ENCODE data around the gene TRHDE. TPM values are rescaled to one million over a fixed set of nuclear protein-coding genes. Genes with fewer than 3 reads are reported as not detected.

TRHDE gene
- total RNA-seq, 2 donors from 2014 or later, result not detected

DNA sequence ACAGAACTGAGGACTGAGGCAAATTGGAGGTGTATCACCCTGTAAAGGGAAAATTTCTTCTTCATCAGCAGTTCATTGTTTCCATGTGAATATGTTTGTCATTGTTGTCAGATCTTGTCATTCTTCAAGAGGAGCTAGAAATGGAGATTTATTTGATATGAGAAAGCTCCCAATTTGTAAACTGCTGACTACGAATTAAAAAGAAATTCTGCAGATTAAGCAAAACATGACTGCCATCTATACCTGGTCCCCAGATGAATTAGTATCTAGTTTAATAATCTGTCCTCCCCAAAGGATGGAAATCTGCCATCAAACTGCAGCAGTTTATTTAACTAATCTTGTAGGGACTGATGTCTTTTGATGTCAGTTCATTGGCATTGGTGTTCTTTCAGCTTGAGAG, 162.8 kb downstream of the TRHDE start:
- DNase-seq, result no peak

GRCh38 chr12:72442217-72442616, 170.0 kb downstream of the TRHDE start:
- H3K36me3 Mint-ChIP-seq (ENCODE audit: insufficient read depth in 2 of 2), result peaks cover 0 to 2% of the 10 kb centered on the region in 2 donors

More for the DNA sequence above, 162.8 kb downstream of the TRHDE start:
- H3K27ac Mint-ChIP-seq, result no peak overlapping the region
- ATAC-seq (replicated peaks in 1 of 2), result no peak
- H3K36me3 Mint-ChIP-seq (ENCODE audit: insufficient read depth in 2 of 2), result peaks cover 0 to 2% of the 10 kb centered on the region in 2 donors
- H3K27me3 Mint-ChIP-seq (ENCODE audit: low read depth), result no peaks in the 10 kb centered on the region
- H3K9me3 Mint-ChIP-seq, result peaks cover 3 to 5% of the 10 kb centered on the region in 2 donors
- H3K4me3 Mint-ChIP-seq, result no peak overlapping the region
- H3K4me1 Mint-ChIP-seq (ENCODE audit: low read depth), result no peaks in the 10 kb centered on the region

DNA sequence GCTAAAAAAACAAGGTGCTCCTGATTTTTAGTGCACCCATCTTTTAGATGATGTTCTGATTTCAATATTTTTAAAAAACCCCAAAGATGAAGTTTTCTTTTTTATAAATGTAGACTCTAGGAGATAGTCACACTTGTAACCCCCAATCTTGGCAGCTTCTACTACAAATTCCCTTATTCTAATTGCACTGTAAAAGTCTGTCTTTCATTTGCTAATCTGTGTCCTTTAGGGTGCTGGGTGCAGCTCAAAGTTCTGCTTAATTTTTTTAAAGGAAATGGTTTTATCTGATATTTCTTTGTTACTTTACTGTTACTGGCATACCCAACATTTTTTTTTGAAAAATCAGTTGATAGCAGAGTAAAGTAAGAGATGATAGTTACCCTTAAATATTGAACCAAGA, 172.0 kb downstream of the TRHDE start:
- Mint-ChIP-seq H3K27me3 (ENCODE audit: low read depth) (no peaks in the 10 kb centered on the region), H3K36me3 (ENCODE audit: insufficient read depth in 2 of 2) (peaks cover 0 to 2% of the 10 kb centered on the region in 2 donors), H3K4me3 (no peak overlapping the region), H3K4me1 (ENCODE audit: low read depth) (no peaks in the 10 kb centered on the region), H3K27ac (no peak overlapping the region), H3K9me3 (peaks cover 4 to 11% of the 10 kb centered on the region in 2 donors)
- no peak for ATAC-seq (replicated peaks in 1 of 2)
- DNase-seq, result no peak

More at GRCh38 chr12:72442217-72442616, 170.0 kb downstream of the TRHDE start:
- no peaks in the 10 kb centered on the region for H3K4me1 Mint-ChIP-seq (ENCODE audit: low read depth)
- no peak for ATAC-seq (replicated peaks in 1 of 2)
- no peak for DNase-seq
- H3K27me3 Mint-ChIP-seq (ENCODE audit: low read depth), result no peaks in the 10 kb centered on the region
- no peak overlapping the region for H3K4me3 Mint-ChIP-seq
- H3K9me3 Mint-ChIP-seq, result peaks cover 7 to 12% of the 10 kb centered on the region in 2 donors
- H3K27ac Mint-ChIP-seq, result no peak overlapping the region

- H3K27me3 Mint-ChIP-seq (ENCODE audit: low read depth), result no peaks in the 10 kb centered on the region
- H3K4me3 Mint-ChIP-seq, result no peak overlapping the region
- DNase-seq (no peak), ATAC-seq (replicated peaks in 1 of 2) (no peak)
- H3K4me1 Mint-ChIP-seq (ENCODE audit: low read depth), result no peaks in the 10 kb centered on the region
- peaks cover 0 to 1% of the 10 kb centered on the region in 2 donors for H3K36me3 Mint-ChIP-seq (ENCODE audit: insufficient read depth in 2 of 2)
- no peak overlapping the region for H3K27ac Mint-ChIP-seq
- peaks cover 3 to 10% of the 10 kb centered on the region in 2 donors for H3K9me3 Mint-ChIP-seq
Observed at GRCh38 chr12:72444566-72444965, 172.4 kb downstream of the TRHDE start.

GRCh38 chr12:72448089-72448488, 175.9 kb downstream of the TRHDE start:
- Mint-ChIP-seq H3K36me3 (ENCODE audit: insufficient read depth in 2 of 2) (no peaks in the 10 kb centered on the region), H3K4me3 (no peak overlapping the region), H3K27ac (no peak overlapping the region), H3K4me1 (ENCODE audit: low read depth) (no peaks in the 10 kb centered on the region), H3K27me3 (ENCODE audit: low read depth) (no peaks in the 10 kb centered on the region), H3K9me3 (peaks cover 3 to 6% of the 10 kb centered on the region in 2 donors)
- no peak for DNase-seq
- no peak for ATAC-seq (replicated peaks in 1 of 2)

- no peak for DNase-seq
- ATAC-seq (replicated peaks in 1 of 2), result no peak
- no peak overlapping the region for H3K4me3 Mint-ChIP-seq
- no peaks in the 10 kb centered on the region for H3K4me1 Mint-ChIP-seq (ENCODE audit: low read depth)
- peaks cover 3 to 6% of the 10 kb centered on the region in 2 donors for H3K9me3 Mint-ChIP-seq
- no peaks in the 10 kb centered on the region for H3K36me3 Mint-ChIP-seq (ENCODE audit: insufficient read depth in 2 of 2)
- no peaks in the 10 kb centered on the region for H3K27me3 Mint-ChIP-seq (ENCODE audit: low read depth)
- no peak overlapping the region for H3K27ac Mint-ChIP-seq
Observed at GRCh38 chr12:72448805-72449204, 176.6 kb downstream of the TRHDE start.

DNA sequence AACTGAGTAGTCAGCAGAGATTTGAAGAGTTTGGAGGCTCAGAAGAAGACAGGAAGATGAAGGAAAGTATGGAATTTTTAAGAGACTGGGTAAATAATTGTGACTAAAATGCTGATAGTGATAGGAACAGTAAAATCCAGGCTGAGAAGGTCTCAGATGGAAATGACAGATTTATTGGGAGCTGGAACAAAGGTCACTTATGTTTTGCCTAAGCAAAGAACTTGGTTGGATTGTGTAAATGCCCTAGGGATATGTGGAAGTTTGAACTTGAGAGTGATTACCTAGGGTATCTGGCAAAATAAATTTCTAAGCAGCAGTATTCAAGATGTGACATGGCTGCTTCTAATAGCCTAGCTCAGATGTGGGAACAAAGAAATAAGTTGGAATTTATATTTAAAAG, 180.9 kb downstream of the TRHDE start:
- no peaks in the 10 kb centered on the region for H3K36me3 Mint-ChIP-seq (ENCODE audit: insufficient read depth in 2 of 2)
- H3K9me3 Mint-ChIP-seq, result peaks cover 5 to 6% of the 10 kb centered on the region in 2 donors
- no peak for ATAC-seq (replicated peaks in 1 of 2)

DNA sequence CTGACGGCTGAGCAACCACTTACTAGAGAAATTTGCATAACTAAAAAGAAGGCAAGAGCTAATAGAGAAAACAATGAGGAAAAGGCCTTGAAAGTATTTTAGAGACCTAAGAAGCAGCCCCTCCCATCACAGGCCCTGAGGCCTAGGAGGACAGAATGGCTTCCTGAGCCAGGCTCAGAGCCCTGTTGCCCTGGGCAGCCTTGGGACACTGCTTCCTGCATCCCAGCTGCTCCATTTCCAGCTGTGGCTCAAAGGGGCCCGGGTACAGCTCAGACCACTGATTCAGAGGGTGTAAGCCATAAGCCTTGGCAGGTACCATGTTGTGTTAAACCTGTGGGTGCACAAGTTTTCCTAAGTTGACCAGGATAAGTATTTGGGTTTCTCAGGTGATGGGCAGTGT, 181.4 kb downstream of the TRHDE start:
- DNase-seq (no peak), ATAC-seq (replicated peaks in 1 of 2) (no peak)
- Mint-ChIP-seq H3K4me3 (no peak overlapping the region), H3K27ac (no peak overlapping the region), H3K9me3 (peaks cover 5 to 6% of the 10 kb centered on the region in 2 donors), H3K36me3 (ENCODE audit: insufficient read depth in 2 of 2) (no peaks in the 10 kb centered on the region), H3K27me3 (ENCODE audit: low read depth) (no peaks in the 10 kb centered on the region), H3K4me1 (ENCODE audit: low read depth) (no peaks in the 10 kb centered on the region)

More for the DNA sequence above, 180.9 kb downstream of the TRHDE start:
- DNase-seq, result no peak
- Mint-ChIP-seq H3K4me3 (no peak overlapping the region), H3K27me3 (ENCODE audit: low read depth) (no peaks in the 10 kb centered on the region), H3K27ac (no peak overlapping the region), H3K4me1 (ENCODE audit: low read depth) (no peaks in the 10 kb centered on the region)

DNA sequence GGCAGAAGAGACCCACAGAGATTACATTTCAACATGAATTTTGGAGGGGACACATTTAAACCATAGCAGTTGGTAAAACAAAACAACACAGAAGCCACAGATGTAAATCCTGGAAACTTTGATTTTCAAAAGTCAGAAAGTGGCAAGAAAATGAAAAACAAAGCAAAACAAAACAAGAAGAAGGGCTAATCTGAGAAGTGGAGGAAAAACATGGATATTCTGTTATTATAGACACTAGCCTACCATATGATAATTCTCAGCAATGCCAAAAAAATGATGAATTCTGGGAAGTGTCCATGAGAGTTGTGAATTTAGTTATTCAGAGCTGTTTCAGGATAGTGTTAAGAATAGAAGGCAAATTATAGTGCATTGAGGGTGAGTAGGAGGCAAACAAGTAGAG, 192.3 kb downstream of the TRHDE start:
- no peak for DNase-seq
- H3K27me3 Mint-ChIP-seq (ENCODE audit: low read depth), result no peaks in the 10 kb centered on the region

GRCh38 chr12:72465155-72465554, 193.0 kb downstream of the TRHDE start:
- Mint-ChIP-seq H3K4me3 (no peak overlapping the region), H3K27me3 (ENCODE audit: low read depth) (no peaks in the 10 kb centered on the region), H3K9me3 (peaks cover 2 to 5% of the 10 kb centered on the region in 2 donors), H3K4me1 (ENCODE audit: low read depth) (no peaks in the 10 kb centered on the region), H3K27ac (no peak overlapping the region), H3K36me3 (ENCODE audit: insufficient read depth in 2 of 2) (no peaks in the 10 kb centered on the region)
- DNase-seq, result no peak
- ATAC-seq (replicated peaks in 1 of 2), result no peak

More for the DNA sequence above, 192.3 kb downstream of the TRHDE start:
- ATAC-seq (replicated peaks in 1 of 2), result no peak
- H3K4me3 Mint-ChIP-seq, result no peak overlapping the region
- peaks cover 2 to 5% of the 10 kb centered on the region in 2 donors for H3K9me3 Mint-ChIP-seq
- H3K4me1 Mint-ChIP-seq (ENCODE audit: low read depth), result no peaks in the 10 kb centered on the region
- H3K36me3 Mint-ChIP-seq (ENCODE audit: insufficient read depth in 2 of 2), result no peaks in the 10 kb centered on the region
- no peak overlapping the region for H3K27ac Mint-ChIP-seq

- Mint-ChIP-seq H3K9me3 (peaks cover 2 to 5% of the 10 kb centered on the region in 2 donors), H3K27ac (no peak overlapping the region), H3K4me1 (ENCODE audit: low read depth) (no peaks in the 10 kb centered on the region), H3K4me3 (no peak overlapping the region), H3K27me3 (ENCODE audit: low read depth) (no peaks in the 10 kb centered on the region), H3K36me3 (ENCODE audit: insufficient read depth in 2 of 2) (no peaks in the 10 kb centered on the region)
- ATAC-seq (replicated peaks in 1 of 2) (no peak), DNase-seq (no peak)
Observed at GRCh38 chr12:72465940-72466630, 193.9 kb downstream of the TRHDE start.

DNA sequence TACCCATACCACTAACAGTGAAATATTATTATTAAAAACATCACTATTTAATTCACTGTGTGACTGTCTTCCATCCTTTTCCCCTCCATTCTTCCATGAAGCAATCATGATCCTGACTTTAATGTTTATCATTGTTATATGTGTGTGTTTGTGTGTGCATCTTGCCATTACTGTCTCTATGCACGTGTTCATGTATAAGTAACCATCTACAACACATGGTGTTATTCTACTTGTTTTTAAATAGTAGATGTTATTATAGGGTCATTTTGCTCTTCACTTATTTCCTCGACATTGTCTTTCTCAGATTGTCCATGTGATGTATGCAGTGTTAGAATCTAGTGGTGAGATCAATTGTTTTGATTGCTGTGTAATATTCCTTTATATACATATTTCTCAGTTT, 195.8 kb downstream of the TRHDE start:
- Mint-ChIP-seq H3K27me3 (ENCODE audit: low read depth) (no peaks in the 10 kb centered on the region), H3K27ac (no peak overlapping the region), H3K4me1 (ENCODE audit: low read depth) (no peaks in the 10 kb centered on the region), H3K9me3 (peaks cover 2 to 5% of the 10 kb centered on the region in 2 donors), H3K36me3 (ENCODE audit: insufficient read depth in 2 of 2) (no peaks in the 10 kb centered on the region), H3K4me3 (no peak overlapping the region)
- DNase-seq (no peak), ATAC-seq (replicated peaks in 1 of 2) (no peak)

GRCh38 chr12:72468505-72468904, 196.3 kb downstream of the TRHDE start:
- Mint-ChIP-seq H3K4me3 (no peak overlapping the region), H3K4me1 (ENCODE audit: low read depth) (no peaks in the 10 kb centered on the region), H3K27ac (no peak overlapping the region), H3K9me3 (peaks cover 2 to 3% of the 10 kb centered on the region in 2 donors), H3K36me3 (ENCODE audit: insufficient read depth in 2 of 2) (no peaks in the 10 kb centered on the region), H3K27me3 (ENCODE audit: low read depth) (no peaks in the 10 kb centered on the region)
- DNase-seq (no peak), ATAC-seq (replicated peaks in 1 of 2) (no peak)

DNA sequence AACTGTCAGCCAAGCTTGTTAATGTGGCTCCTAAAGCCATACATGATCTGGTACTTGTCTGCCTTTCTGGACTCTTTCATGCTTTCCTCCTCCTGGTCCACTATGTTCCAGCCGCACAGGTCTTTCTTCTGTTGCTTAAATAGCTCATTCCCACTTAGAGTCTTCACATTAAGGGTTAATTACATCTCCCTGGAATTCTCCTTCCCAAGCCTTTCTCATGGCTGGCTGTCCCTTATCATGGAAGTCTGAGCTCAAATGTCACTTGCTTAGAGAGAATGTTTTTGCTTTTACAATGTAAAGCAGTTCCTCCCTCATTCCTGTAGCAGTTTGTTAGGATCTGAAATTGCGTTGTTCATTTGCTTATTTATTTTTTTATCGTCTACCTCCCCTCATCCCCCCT, 199.6 kb downstream of the TRHDE start:
- Mint-ChIP-seq H3K27ac (no peak overlapping the region), H3K27me3 (ENCODE audit: low read depth) (no peaks in the 10 kb centered on the region), H3K9me3 (no peaks in the 10 kb centered on the region), H3K36me3 (ENCODE audit: insufficient read depth in 2 of 2) (no peaks in the 10 kb centered on the region), H3K4me1 (ENCODE audit: low read depth) (no peaks in the 10 kb centered on the region), H3K4me3 (no peak overlapping the region)
- DNase-seq, result no peak
- ATAC-seq (replicated peaks in 1 of 2), result no peak

Data from activated T-cell treated with anti-CD3 and anti-CD28 coated beads, Interleukin-2, amount 50 U/mL, for 72 hours (primary cell).